Vagina (tissue), 2 donors: ENCODE measurements around the gene KLHDC4. TPM values are rescaled to one million over a fixed set of nuclear protein-coding genes. Genes with fewer than 3 reads are reported as not detected.
"Not testable (repeated sequence)": the region's sequence is repeated elsewhere in the genome, so short reads cannot be mapped to it uniquely, and the experiment has no call there.

Experiments
- DNase-seq, 2 donors: peaks; one replicate each; pipeline ENCODE4 v3.0.0-alpha.2; 2017; ENCODE audit errors: extremely low spot score in 2 of 2
- H3K27ac ChIP-seq: fragments of 200-600 bp; sonication (generic); one replicate; pipeline ENCODE4 v1.5.1; 2019
- H3K27me3 ChIP-seq: fragments of 200-600 bp; sonication (generic); one replicate; pipeline ENCODE4 v1.5.1; 2019
- H3K36me3 ChIP-seq, 2 donors: fragments of 200-600 bp; sonication (generic); one replicate each; pipeline ENCODE4 v1.5.1; 2017 to 2019
- H3K4me1 ChIP-seq: fragments of 200-600 bp; sonication (generic); one replicate; pipeline ENCODE4 v1.5.1; 2019
- H3K4me3 ChIP-seq, 2 donors: fragments of 200-600 bp; sonication (generic); 1 replicate in 1 of 2; 2 replicates in 1 of 2; pipeline ENCODE4 v1.5.1; 2016 to 2019
- H3K9me3 ChIP-seq: fragments of 200-600 bp; sonication (generic); one replicate; pipeline ENCODE4 v1.5.1; 2019
- POLR2A ChIP-seq, 2 donors: fragments of 450-650 bp; IDR thresholded peaks; one replicate each; pipeline ENCODE4 v1.6.1; 2017; ENCODE audit warnings: antibody characterized with exemption in 2 of 2, mild to moderate bottlenecking in 2 of 2, moderate library complexity in 2 of 2
- POLR2AphosphoS5 ChIP-seq, 2 donors: sonication (generic); formaldehyde crosslinking; IDR thresholded peaks; one replicate each; pipeline ENCODE4 v1.9.0; 2017; ENCODE audit warnings: antibody characterized with exemption in 2 of 2, mild to moderate bottlenecking in 2 of 2, low read depth in 1 of 2; ENCODE audit not compliant: insufficient read depth in 1 of 2
- intact Hi-C: fragments of 100-400 bp; cut with DNase I; formaldehyde crosslinking; loops from one replicate; pipeline ENCODE4 v1.15.1; 2023
- total RNA-seq: library from RNA; depleted of rRNA; stranded (reverse); fragments of >200 nt; gene quantifications from one replicate; pipeline ENCODE4 v1.2.3, GENCODE V29; 2016
- TF ChIP-seq, protein P1 (sequence below), 3 experiments: fragments of 450-650 bp in 2 of 3; fragments of 200-600 bp in 1 of 3; sonication (generic) in 1 of 3; IDR thresholded peaks; one replicate each; pipeline ENCODE4 v1.5.1; 2017 to 2019; ENCODE audit warnings: antibody characterized with exemption in 3 of 3, mild to moderate bottlenecking in 2 of 3, moderate library complexity in 2 of 3

The KLHDC4 gene
- total RNA-seq, 1 donor from 2014 or later, result 62.9 TPM

DNA sequence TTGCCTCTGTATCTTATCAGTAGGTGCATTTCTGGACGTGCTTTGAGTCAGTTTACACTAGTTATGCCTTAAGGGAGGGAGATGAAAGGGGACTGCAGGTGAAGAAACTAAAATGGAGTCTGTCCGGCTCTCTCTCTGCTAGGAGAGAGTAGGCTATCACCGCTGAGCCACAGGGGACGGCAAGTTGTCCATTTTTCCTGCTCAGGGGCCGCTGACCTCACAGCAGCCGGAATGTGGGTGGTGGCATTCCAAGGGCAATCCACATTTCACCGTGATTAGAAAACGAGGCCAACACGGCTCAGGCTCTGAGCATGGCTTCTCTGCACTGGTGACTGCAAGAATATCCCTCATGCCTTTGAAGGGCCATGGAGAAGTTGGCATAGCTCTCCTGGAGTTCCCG lies 19.0 kb upstream of the KLHDC4 start:
- Histone ChIP-seq H3K27me3 (no peaks in the 10 kb centered on the region), H3K27ac (no peak overlapping the region), H3K4me3 (no peak overlapping the region), H3K9me3 (no peaks in the 10 kb centered on the region), H3K36me3 (no peaks in the 10 kb centered on the region), H3K4me1 (peaks cover 6% of the 10 kb centered on the region)
- intact Hi-C loops, result no loop called here
- TF ChIP-seq POLR2A (IDR thresholded peaks at IDR 0.05), result no peak
- DNase-seq, result no peak

DNA sequence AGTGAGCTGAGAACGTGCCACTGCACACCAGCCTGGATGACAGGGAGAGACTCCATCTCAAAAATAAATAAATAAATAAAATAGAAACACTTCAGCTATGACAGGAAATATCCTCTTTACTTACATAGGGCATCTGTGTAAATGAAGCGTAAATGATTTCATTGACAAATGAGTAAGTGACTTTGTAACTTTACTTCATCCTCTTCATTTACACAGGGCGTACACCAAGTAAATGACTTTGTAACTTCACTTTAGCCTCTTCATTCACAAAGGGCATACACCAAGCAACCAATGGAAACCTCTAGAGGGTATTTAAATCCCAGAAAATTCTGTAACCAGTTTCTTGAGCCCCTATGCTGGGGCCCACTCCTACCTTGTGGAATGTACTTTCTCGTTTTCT lies 16.2 kb upstream of the KLHDC4 start:
- Histone ChIP-seq H3K9me3 (no peaks in the 10 kb centered on the region), H3K4me3 (no peak overlapping the region), H3K27ac (no peak overlapping the region), H3K36me3 (no peaks in the 10 kb centered on the region), H3K27me3 (no peaks in the 10 kb centered on the region), H3K4me1 (peaks cover 22% of the 10 kb centered on the region)
- no peak for DNase-seq
- intact Hi-C loops, result no loop called here
- TF ChIP-seq POLR2AphosphoS5 (IDR thresholded peaks at IDR 0.05; ENCODE audit: insufficient read depth in 1 of 2, low read depth in 1 of 2) (no peak), POLR2A (IDR thresholded peaks at IDR 0.05) (no peak)
- TF ChIP-seq, protein P1, sequence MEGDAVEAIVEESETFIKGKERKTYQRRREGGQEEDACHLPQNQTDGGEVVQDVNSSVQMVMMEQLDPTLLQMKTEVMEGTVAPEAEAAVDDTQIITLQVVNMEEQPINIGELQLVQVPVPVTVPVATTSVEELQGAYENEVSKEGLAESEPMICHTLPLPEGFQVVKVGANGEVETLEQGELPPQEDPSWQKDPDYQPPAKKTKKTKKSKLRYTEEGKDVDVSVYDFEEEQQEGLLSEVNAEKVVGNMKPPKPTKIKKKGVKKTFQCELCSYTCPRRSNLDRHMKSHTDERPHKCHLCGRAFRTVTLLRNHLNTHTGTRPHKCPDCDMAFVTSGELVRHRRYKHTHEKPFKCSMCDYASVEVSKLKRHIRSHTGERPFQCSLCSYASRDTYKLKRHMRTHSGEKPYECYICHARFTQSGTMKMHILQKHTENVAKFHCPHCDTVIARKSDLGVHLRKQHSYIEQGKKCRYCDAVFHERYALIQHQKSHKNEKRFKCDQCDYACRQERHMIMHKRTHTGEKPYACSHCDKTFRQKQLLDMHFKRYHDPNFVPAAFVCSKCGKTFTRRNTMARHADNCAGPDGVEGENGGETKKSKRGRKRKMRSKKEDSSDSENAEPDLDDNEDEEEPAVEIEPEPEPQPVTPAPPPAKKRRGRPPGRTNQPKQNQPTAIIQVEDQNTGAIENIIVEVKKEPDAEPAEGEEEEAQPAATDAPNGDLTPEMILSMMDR (IDR thresholded peaks at IDR 0.05), result no peak

DNA sequence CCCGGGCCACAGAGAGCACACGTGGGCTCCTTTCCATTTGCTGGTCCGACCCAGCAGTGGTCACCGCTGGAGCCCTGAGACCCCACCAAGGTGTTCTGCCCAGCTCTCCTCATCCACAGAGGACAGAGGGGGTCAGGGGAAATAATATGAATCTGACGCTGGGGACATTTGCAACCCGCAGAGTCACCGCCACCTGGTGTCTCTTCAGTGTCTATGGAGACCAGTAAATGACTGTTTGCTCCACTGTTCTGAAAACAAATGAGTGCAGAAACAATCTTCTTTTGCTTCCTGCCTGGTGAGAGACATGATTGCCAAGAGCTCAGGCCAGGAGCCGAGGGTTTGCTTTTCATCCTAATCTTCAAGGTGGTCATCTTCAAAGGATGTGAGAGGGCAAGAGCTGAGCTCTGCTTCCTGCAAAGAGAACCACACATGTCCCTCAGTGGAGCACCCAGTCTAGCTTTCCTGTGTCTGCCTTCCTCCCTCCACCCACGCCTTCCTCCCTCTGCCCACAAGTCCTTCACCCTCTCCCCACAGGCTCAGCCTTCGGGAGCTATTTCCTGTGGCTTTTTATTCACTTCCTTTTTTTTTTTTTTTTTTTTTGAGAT lies 14.7 kb upstream of the KLHDC4 start:
- no peak for DNase-seq
- Histone ChIP-seq H3K27ac (no peak overlapping the region), H3K4me3 (no peak overlapping the region), H3K36me3 (no peaks in the 10 kb centered on the region), H3K4me1 (peaks cover 22% of the 10 kb centered on the region), H3K27me3 (no peaks in the 10 kb centered on the region), H3K9me3 (no peaks in the 10 kb centered on the region)
- TF ChIP-seq POLR2A (IDR thresholded peaks at IDR 0.05) (no peak), POLR2AphosphoS5 (IDR thresholded peaks at IDR 0.05; ENCODE audit: insufficient read depth in 1 of 2, low read depth in 1 of 2) (no peak)
- TF ChIP-seq, protein P1 (IDR thresholded peaks at IDR 0.05), result no peak
- intact Hi-C loops, result no loop called here

DNA sequence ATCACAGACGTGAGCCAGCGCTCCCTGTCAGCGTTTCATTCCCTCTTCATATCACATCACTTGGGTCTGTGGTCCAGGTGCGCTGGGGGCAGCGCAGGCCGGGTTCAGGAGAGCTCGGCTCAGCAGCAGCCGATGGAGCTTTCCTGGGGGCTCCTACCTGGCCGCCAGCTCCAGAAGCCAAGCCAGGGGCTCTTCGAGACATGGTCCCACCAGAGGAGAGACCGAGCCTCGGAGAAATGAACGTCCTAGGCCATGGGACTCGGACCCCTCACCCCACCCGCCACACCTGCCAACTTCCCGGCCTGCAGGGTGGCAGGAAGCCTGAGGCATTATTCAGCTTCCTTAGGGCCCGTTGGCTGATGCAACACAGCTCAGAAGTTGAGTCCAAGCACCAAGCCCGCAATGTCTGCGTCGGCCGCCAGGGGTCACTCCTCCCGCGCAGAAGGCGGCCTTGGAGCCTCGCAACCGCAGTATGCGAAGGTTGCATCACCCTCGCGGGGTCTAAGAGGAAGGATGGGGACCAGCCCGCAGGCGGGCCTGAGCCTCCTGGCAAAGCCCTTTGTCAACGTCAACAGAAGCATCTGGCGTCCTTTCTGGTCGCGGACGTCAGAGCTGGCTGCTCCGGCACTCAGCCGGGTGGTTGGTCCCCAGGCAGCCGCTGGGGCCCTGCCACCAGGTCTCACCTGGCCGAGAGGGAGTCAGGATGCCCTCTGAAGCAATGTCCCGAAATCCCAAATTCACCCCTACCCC lies 13.2 kb upstream of the KLHDC4 start:
- no peaks in the 10 kb centered on the region for H3K9me3 ChIP-seq
- TF ChIP-seq, protein P1 (IDR thresholded peaks at IDR 0.05), result peak; percentile 95 to 99 (median 97)
- TF ChIP-seq POLR2AphosphoS5 (IDR thresholded peaks at IDR 0.05; ENCODE audit: insufficient read depth in 1 of 2, low read depth in 1 of 2), result peak in 1 of 2 donors; percentile 69
- no peak for TF ChIP-seq POLR2A (IDR thresholded peaks at IDR 0.05)
- H3K27ac ChIP-seq, result no peak overlapping the region
- peaks cover 22% of the 10 kb centered on the region for H3K4me1 ChIP-seq
- intact Hi-C loops, result loop anchor here (1.0 to 2.0 kb wide), 2 partner anchors 30 to 92 kb away; no protein-coding TSS in a partner anchor
- H3K36me3 ChIP-seq, result no peaks in the 10 kb centered on the region
- DNase-seq, result no peak
- no peak overlapping the region for H3K4me3 ChIP-seq
- no peaks in the 10 kb centered on the region for H3K27me3 ChIP-seq

DNA sequence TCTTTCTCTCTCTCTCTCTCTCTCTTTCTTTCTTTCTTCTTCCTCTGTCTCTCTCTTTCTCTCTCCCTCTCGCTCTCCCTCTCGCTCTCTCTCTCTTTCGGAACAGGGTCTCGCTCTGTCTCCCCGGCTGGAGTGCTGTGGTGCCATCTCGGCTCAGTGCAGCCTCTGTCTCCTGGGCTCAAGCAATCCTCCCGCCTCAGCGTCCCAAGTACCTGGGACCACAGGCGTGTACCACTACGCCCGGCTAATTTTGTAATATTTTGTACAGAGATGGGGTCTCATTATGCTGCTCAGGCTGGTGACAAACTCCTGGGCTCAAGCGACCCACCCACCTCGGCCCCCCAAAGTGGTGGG lies 12.7 kb upstream of the KLHDC4 start:
- DNase-seq, result no peak
- no peak for TF ChIP-seq POLR2A (IDR thresholded peaks at IDR 0.05)
- no peak for TF ChIP-seq POLR2AphosphoS5 (IDR thresholded peaks at IDR 0.05; ENCODE audit: insufficient read depth in 1 of 2, low read depth in 1 of 2)
- TF ChIP-seq, protein P1 (IDR thresholded peaks at IDR 0.05), result no peak
- intact Hi-C loops, result loop anchor here (1.0 to 2.0 kb wide), 2 partner anchors 29 to 92 kb away; no protein-coding TSS in a partner anchor
- Histone ChIP-seq H3K27me3 (no peaks in the 10 kb centered on the region), H3K36me3 (no peaks in the 10 kb centered on the region), H3K4me3 (no peak overlapping the region), H3K4me1 (peaks cover 22% of the 10 kb centered on the region), H3K27ac (no peak overlapping the region), H3K9me3 (no peaks in the 10 kb centered on the region)

DNA sequence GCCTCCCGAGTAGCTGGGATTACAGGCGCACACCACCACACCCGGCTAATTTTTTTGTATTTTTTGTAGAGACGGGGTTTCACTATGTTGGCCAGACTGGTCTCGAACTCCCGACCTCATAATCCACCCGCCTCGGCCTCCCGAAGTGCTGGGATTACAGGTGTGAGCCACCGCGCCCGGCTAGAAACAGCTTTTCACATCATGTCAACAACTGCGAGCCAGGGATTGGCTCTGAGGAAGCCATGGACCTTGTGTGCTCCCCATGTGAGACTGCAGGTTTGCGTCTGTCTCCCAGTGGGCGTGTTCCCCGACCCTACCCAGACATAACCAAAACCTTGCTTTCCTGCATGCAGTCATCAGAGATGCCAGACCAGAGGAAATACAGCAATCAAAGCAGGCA lies 8.1 kb upstream of the KLHDC4 start:
- DNase-seq, H3K36me3 ChIP-seq, H3K4me3 ChIP-seq, H3K27me3 ChIP-seq, intact Hi-C loops, H3K27ac ChIP-seq, H3K9me3 ChIP-seq: not testable (repeated sequence)
- peaks cover 12% of the 10 kb centered on the region for H3K4me1 ChIP-seq

DNA sequence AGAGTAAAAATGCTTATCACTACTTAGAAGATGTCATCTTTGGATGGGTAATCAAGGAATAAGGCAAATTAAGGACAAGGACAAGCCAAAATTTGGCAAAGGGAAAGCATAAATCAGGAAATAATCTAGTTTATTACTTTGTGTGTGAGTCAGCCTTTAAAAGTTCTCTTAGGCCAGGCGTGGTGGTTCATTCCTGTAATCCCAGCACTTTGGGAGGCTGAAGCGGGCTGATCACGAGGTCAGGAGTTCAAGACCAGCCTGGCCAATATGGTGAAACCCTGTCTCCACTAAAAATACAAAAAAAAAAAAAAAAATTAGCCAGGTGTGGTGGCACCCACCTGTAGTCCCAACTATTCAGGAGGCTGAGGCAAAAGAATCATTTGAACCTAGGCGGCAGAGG lies 1.7 kb upstream of the KLHDC4 start:
- not testable (repeated sequence) for H3K27me3 ChIP-seq, H3K27ac ChIP-seq, H3K4me3 ChIP-seq, H3K36me3 ChIP-seq, H3K9me3 ChIP-seq, DNase-seq
- peaks cover 34% of the 10 kb centered on the region for H3K4me1 ChIP-seq
- intact Hi-C loops, result loop anchor here (10.0 kb wide), 1 partner anchor 183 kb away; no protein-coding TSS in a partner anchor
